HEK293 (cell line): ENCODE data around the gene AMIGO1.

Experiments used
- TSHZ1 ChIP-seq: fragments of 450-650 bp; formaldehyde crosslinking; IDR thresholded peaks from 2 replicates; pipeline ENCODE4 v1.5.1; 2016; ENCODE audit warnings: missing biosample characterization, missing genetic modification characterization, borderline replicate concordance
- ZNF121 ChIP-seq: fragments of 450-650 bp; formaldehyde crosslinking; IDR thresholded peaks from 2 replicates; pipeline ENCODE4 v1.5.1; 2016; ENCODE audit warnings: missing biosample characterization, missing genetic modification characterization
- ZNF133 ChIP-seq: fragments of 450-650 bp; formaldehyde crosslinking; IDR thresholded peaks from 2 replicates; pipeline ENCODE4 v1.5.1; 2016; ENCODE audit warnings: missing biosample characterization, missing genetic modification characterization
- ZNF140 ChIP-seq: fragments of 450-650 bp; formaldehyde crosslinking; IDR thresholded peaks from 2 replicates; pipeline ENCODE4 v1.5.1; 2016; ENCODE audit warnings: missing biosample characterization, missing genetic modification characterization
- ZNF223 ChIP-seq: fragments of 450-650 bp; formaldehyde crosslinking; IDR thresholded peaks from 2 replicates; pipeline ENCODE4 v1.5.1; 2016; ENCODE audit warnings: missing biosample characterization, missing genetic modification characterization
- ZNF670 ChIP-seq: fragments of 450-650 bp; formaldehyde crosslinking; IDR thresholded peaks from 2 replicates; pipeline ENCODE4 v1.5.1; 2016; ENCODE audit warnings: missing biosample characterization, missing genetic modification characterization, low read depth
- ZNF792 ChIP-seq: fragments of 450-650 bp; formaldehyde crosslinking; IDR thresholded peaks from 2 replicates; pipeline ENCODE4 v1.5.1; 2016; ENCODE audit warnings: missing biosample characterization, missing genetic modification characterization
- TF ChIP-seq, protein P1 (sequence below): fragments of 450-650 bp; formaldehyde crosslinking; IDR thresholded peaks from 2 replicates; pipeline ENCODE4 v1.5.1; 2016; ENCODE audit warnings: missing biosample characterization, missing genetic modification characterization

GRCh38 chr1:109513110-109513710 is 3.7 kb upstream of the AMIGO1 start:
- TF ChIP-seq TSHZ1 (tag by site-specific recombination) (no peak), ZNF121 (tag by site-specific recombination) (no peak), ZNF670 (no peak), ZNF223 (tag by site-specific recombination) (no peak), ZNF133 (tag by site-specific recombination) (no peak), ZNF792 (tag by site-specific recombination) (no peak), ZNF140 (tag by site-specific recombination) (no peak)
- TF ChIP-seq, protein P1, sequence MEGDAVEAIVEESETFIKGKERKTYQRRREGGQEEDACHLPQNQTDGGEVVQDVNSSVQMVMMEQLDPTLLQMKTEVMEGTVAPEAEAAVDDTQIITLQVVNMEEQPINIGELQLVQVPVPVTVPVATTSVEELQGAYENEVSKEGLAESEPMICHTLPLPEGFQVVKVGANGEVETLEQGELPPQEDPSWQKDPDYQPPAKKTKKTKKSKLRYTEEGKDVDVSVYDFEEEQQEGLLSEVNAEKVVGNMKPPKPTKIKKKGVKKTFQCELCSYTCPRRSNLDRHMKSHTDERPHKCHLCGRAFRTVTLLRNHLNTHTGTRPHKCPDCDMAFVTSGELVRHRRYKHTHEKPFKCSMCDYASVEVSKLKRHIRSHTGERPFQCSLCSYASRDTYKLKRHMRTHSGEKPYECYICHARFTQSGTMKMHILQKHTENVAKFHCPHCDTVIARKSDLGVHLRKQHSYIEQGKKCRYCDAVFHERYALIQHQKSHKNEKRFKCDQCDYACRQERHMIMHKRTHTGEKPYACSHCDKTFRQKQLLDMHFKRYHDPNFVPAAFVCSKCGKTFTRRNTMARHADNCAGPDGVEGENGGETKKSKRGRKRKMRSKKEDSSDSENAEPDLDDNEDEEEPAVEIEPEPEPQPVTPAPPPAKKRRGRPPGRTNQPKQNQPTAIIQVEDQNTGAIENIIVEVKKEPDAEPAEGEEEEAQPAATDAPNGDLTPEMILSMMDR, result no peak
